Measurements from ENCODE around the gene MFAP1. TPM values are rescaled to one million over a fixed set of nuclear protein-coding genes. Genes with fewer than 3 reads are reported as not detected.
A peak's percentile ranks its signal among the peaks of the same experiment; 100 is the strongest.
"Not testable (repeated sequence)": the region's sequence is repeated elsewhere in the genome, so short reads cannot be mapped to it uniquely, and the experiment has no call there.

The MFAP1 gene
- total RNA-seq = 10 to 100 TPM; 33.6 to 35.3 TPM

GRCh38 chr15:43824302-43825246 lies at the start of gene MFAP1:
MFAP1 (minus strand) TSS chr15:43824690; CDS start chr15:43824569, 121 bp downstream.
- Mint-ChIP-seq H3K4me3 (peak within 1 kb of the TSS; percentile 100), H3K27me3 (no peaks in the 10 kb centered on the region), H3K27ac (peak within 1 kb of the TSS; percentile 99), H3K4me1 (peaks cover 26% of the 10 kb centered on the region), H3K36me3 (peaks cover 25% of the 10 kb centered on the region), H3K9me3 (no peaks in the 10 kb centered on the region)
- DNase-seq = peak; percentile 78
- ATAC-seq (ENCODE audit: low read depth) = peak; percentile 85
- POLR2A ChIA-PET = interaction anchor here (0.7 to 2.2 kb wide), 13 partner anchors 9 to 639 kb away, joined by 3 to 27 read pairs (median 4); partner anchors contain the start of genes CTDSPL2, ELL3, HYPK and PDIA3

- Mint-ChIP-seq H3K27me3 (no peaks in the 10 kb centered on the region), H3K27ac (no peak overlapping the region), H3K4me1 (peaks cover 1% of the 10 kb centered on the region), H3K36me3 (peaks cover 29% of the 10 kb centered on the region), H3K9me3 (no peaks in the 10 kb centered on the region), H3K4me3 (no peak overlapping the region)
- ATAC-seq (ENCODE audit: low read depth) (no peak), DNase-seq (no peak)
- POLR2A ChIA-PET = no interaction called here
Measured at GRCh38 chr15:43873651-43874050, 49.2 kb upstream of the MFAP1 start.

- Mint-ChIP-seq H3K9me3 (no peaks in the 10 kb centered on the region), H3K4me1 (peaks cover 1% of the 10 kb centered on the region), H3K27me3 (no peaks in the 10 kb centered on the region), H3K27ac (no peak overlapping the region), H3K4me3 (no peak overlapping the region), H3K36me3 (peaks cover 25% of the 10 kb centered on the region)
- POLR2A ChIA-PET = no interaction called here
- no peak for ATAC-seq (ENCODE audit: low read depth)
- DNase-seq = no peak
Measured at GRCh38 chr15:43872416-43873020, 48.0 kb upstream of the MFAP1 start.

GRCh38 chr15:43871835-43872234 lies 47.3 kb upstream of the MFAP1 start:
- Mint-ChIP-seq H3K27ac (no peak overlapping the region), H3K27me3 (no peaks in the 10 kb centered on the region), H3K4me1 (peaks cover 1% of the 10 kb centered on the region), H3K4me3 (no peak overlapping the region), H3K36me3 (peaks cover 25% of the 10 kb centered on the region), H3K9me3 (no peaks in the 10 kb centered on the region)
- POLR2A ChIA-PET = no interaction called here
- ATAC-seq (ENCODE audit: low read depth) = no peak
- no peak for DNase-seq

GRCh38 chr15:43868406-43868805 lies 43.9 kb upstream of the MFAP1 start:
- POLR2A ChIA-PET = interaction anchor here (0.7 kb wide), 2 partner anchors 20 to 71 kb away, joined by 3 read pairs; no protein-coding TSS in a partner anchor
- Mint-ChIP-seq H3K4me3 (no peak overlapping the region), H3K27me3 (no peaks in the 10 kb centered on the region), H3K36me3 (peaks cover 21% of the 10 kb centered on the region), H3K9me3 (no peaks in the 10 kb centered on the region), H3K4me1 (peaks cover 1% of the 10 kb centered on the region), H3K27ac (no peak overlapping the region)
- no peak for ATAC-seq (ENCODE audit: low read depth)
- DNase-seq = no peak

- DNase-seq (no peak), ATAC-seq (ENCODE audit: low read depth) (no peak)
- Mint-ChIP-seq H3K27me3 (no peaks in the 10 kb centered on the region), H3K27ac (no peak overlapping the region), H3K9me3 (no peaks in the 10 kb centered on the region), H3K36me3 (peaks cover 13% of the 10 kb centered on the region), H3K4me1 (no peaks in the 10 kb centered on the region), H3K4me3 (no peak overlapping the region)
- POLR2A ChIA-PET = no interaction called here
Measured at GRCh38 chr15:43867096-43867495, 42.6 kb upstream of the MFAP1 start.

GRCh38 chr15:43866636-43867035 lies 42.1 kb upstream of the MFAP1 start:
- ATAC-seq (ENCODE audit: low read depth); H3K4me3 Mint-ChIP-seq; H3K27me3 Mint-ChIP-seq; DNase-seq; H3K27ac Mint-ChIP-seq; H3K4me1 Mint-ChIP-seq; POLR2A ChIA-PET; H3K9me3 Mint-ChIP-seq: not testable (repeated sequence)
- peaks cover 16% of the 10 kb centered on the region for H3K36me3 Mint-ChIP-seq

- Mint-ChIP-seq H3K36me3 (peaks cover 29% of the 10 kb centered on the region), H3K4me3 (no peak overlapping the region), H3K27me3 (no peaks in the 10 kb centered on the region), H3K27ac (no peak overlapping the region), H3K4me1 (no peaks in the 10 kb centered on the region), H3K9me3 (no peaks in the 10 kb centered on the region)
- DNase-seq = no peak
- POLR2A ChIA-PET = no interaction called here
- ATAC-seq (ENCODE audit: low read depth) = no peak
Measured at GRCh38 chr15:43859546-43859945, 35.1 kb upstream of the MFAP1 start.

- Mint-ChIP-seq H3K4me1 (no peaks in the 10 kb centered on the region), H3K9me3 (no peaks in the 10 kb centered on the region), H3K27ac (no peak overlapping the region), H3K27me3 (no peaks in the 10 kb centered on the region), H3K4me3 (no peak overlapping the region), H3K36me3 (peaks cover 36% of the 10 kb centered on the region)
- POLR2A ChIA-PET = interaction anchor here (1.2 kb wide), 1 partner anchor 30 kb away, joined by 3 read pairs; the partner anchor contains the start of gene MFAP1
- ATAC-seq (ENCODE audit: low read depth) = no peak
- no peak for DNase-seq
Measured at GRCh38 chr15:43854801-43855200, 30.3 kb upstream of the MFAP1 start.

- no peaks in the 10 kb centered on the region for H3K27me3 Mint-ChIP-seq
- ATAC-seq (ENCODE audit: low read depth) (no peak), DNase-seq (no peak)
- H3K9me3 Mint-ChIP-seq = no peaks in the 10 kb centered on the region
- H3K4me1 Mint-ChIP-seq = no peaks in the 10 kb centered on the region
- no peak overlapping the region for H3K27ac Mint-ChIP-seq
- H3K36me3 Mint-ChIP-seq = peaks cover 35% of the 10 kb centered on the region
- POLR2A ChIA-PET = no interaction called here
- no peak overlapping the region for H3K4me3 Mint-ChIP-seq
Measured at GRCh38 chr15:43852607-43853006, 28.1 kb upstream of the MFAP1 start.

- Mint-ChIP-seq H3K4me3 (no peak overlapping the region), H3K27me3 (no peaks in the 10 kb centered on the region), H3K27ac (no peak overlapping the region), H3K9me3 (no peaks in the 10 kb centered on the region), H3K36me3 (peaks cover 30% of the 10 kb centered on the region), H3K4me1 (no peaks in the 10 kb centered on the region)
- no peak for DNase-seq
- no peak for ATAC-seq (ENCODE audit: low read depth)
- POLR2A ChIA-PET = no interaction called here
Measured at GRCh38 chr15:43851251-43851650, 26.8 kb upstream of the MFAP1 start.

- H3K9me3 Mint-ChIP-seq = no peaks in the 10 kb centered on the region
- no peak overlapping the region for H3K4me3 Mint-ChIP-seq
- H3K27me3 Mint-ChIP-seq = no peaks in the 10 kb centered on the region
- DNase-seq (no peak), ATAC-seq (ENCODE audit: low read depth) (no peak)
- H3K27ac Mint-ChIP-seq = no peak overlapping the region
- peaks cover 1% of the 10 kb centered on the region for H3K4me1 Mint-ChIP-seq
- peaks cover 26% of the 10 kb centered on the region for H3K36me3 Mint-ChIP-seq
- POLR2A ChIA-PET = no interaction called here
Measured at GRCh38 chr15:43845421-43845820, 20.9 kb upstream of the MFAP1 start.

GRCh38 chr15:43832485-43832884 lies 8.0 kb upstream of the MFAP1 start:
- not testable (repeated sequence) for DNase-seq; H3K27me3 Mint-ChIP-seq; H3K9me3 Mint-ChIP-seq; ATAC-seq (ENCODE audit: low read depth)
- Mint-ChIP-seq H3K36me3 (peaks cover 38% of the 10 kb centered on the region), H3K27ac (peak overlapping the region; percentile 55), H3K4me3 (peak overlapping the region; percentile 61), H3K4me1 (peaks cover 35% of the 10 kb centered on the region)
- POLR2A ChIA-PET = interaction anchor here (0.7 to 1.7 kb wide), 2 partner anchors 10 to 39 kb away, joined by 3 read pairs; no protein-coding TSS in a partner anchor
